Endodermal cell (in vitro differentiated cells): ENCODE results near the gene PRR7. TPM values are rescaled to one million over a fixed set of nuclear protein-coding genes. Genes with fewer than 3 reads are reported as not detected.
A peak's percentile ranks its signal among the peaks of the same experiment; 100 is the strongest.

Experiments used
- DNase-seq: peaks from one replicate; pipeline ENCODE4 v3.0.0-alpha.2; 2017
- H3K27ac ChIP-seq: 2 replicates; pipeline ENCODE4 v1.5.1; 2013; ENCODE audit warnings: mild to moderate bottlenecking, low read depth, low read length, moderate library complexity
- H3K27me3 ChIP-seq: 2 replicates; pipeline ENCODE4 v1.6.1; 2013; ENCODE audit warnings: mild to moderate bottlenecking, low read length, moderate library complexity; ENCODE audit not compliant: insufficient read depth, control insufficient read depth, poor library complexity, severe bottlenecking
- H3K36me3 ChIP-seq: 2 replicates; pipeline ENCODE4 v1.7.0; 2013; ENCODE audit warnings: mild to moderate bottlenecking, low read length, moderate library complexity; ENCODE audit not compliant: control insufficient read depth, insufficient read depth
- H3K4me1 ChIP-seq: one replicate; pipeline ENCODE4 v1.7.0; 2013; ENCODE audit warnings: low read length; ENCODE audit not compliant: control insufficient read depth, insufficient read depth
- H3K4me3 ChIP-seq: 2 replicates; pipeline ENCODE4 v1.5.1; 2013; ENCODE audit warnings: mild to moderate bottlenecking, low read length, moderate library complexity
- H3K9ac ChIP-seq: 2 replicates; pipeline ENCODE4 v1.6.1; 2013; ENCODE audit warnings: mild to moderate bottlenecking, low read length, moderate library complexity; ENCODE audit not compliant: poor library complexity, severe bottlenecking; ENCODE audit errors: extremely low read depth
- H3K9me3 ChIP-seq: 2 replicates; pipeline ENCODE4 v1.6.1; 2013; ENCODE audit warnings: mild to moderate bottlenecking, low read length, moderate library complexity; ENCODE audit not compliant: control insufficient read depth
- H3K27ac Mint-ChIP-seq: 2 replicates; pipeline ENCODE4 v1.8.0; 2020; ENCODE audit warnings: mixed read lengths
- H3K27me3 Mint-ChIP-seq: 2 replicates; pipeline ENCODE4 v1.8.0; 2021; ENCODE audit warnings: mild to moderate bottlenecking, mixed read lengths; ENCODE audit not compliant: insufficient read depth
- H3K36me3 Mint-ChIP-seq: 2 replicates; pipeline ENCODE4 v1.8.0; 2020; ENCODE audit warnings: low read depth, mixed read lengths
- H3K4me1 Mint-ChIP-seq: 2 replicates; pipeline ENCODE4 v1.8.0; 2020; ENCODE audit warnings: mixed read lengths
- H3K4me3 Mint-ChIP-seq: 2 replicates; pipeline ENCODE4 v1.8.0; 2020; ENCODE audit warnings: mild to moderate bottlenecking, moderate library complexity, mixed read lengths
- H3K9me3 Mint-ChIP-seq: 2 replicates; pipeline ENCODE4 v1.8.0; 2020; ENCODE audit warnings: mild to moderate bottlenecking, mixed read lengths
- CTCF ChIP-seq: fragments of 200-600 bp; sonication (generic); conservative IDR thresholded peaks from 2 replicates; pipeline ENCODE4 v1.5.0; 2021; ENCODE audit warnings: antibody characterized with exemption, mild to moderate bottlenecking
- WGBS, 2 experiments: methylation state at CpG; one replicate each; pipeline versions ENCODE4 v1.1.5 to v1.1.7; 2013; ENCODE audit warnings: missing lambda C conversion rate in 2 of 2, mixed read lengths in 1 of 2; ENCODE audit not compliant: insufficient coverage in 1 of 2, insufficient read length in 1 of 2; 5-methylcytosine and 5-hydroxymethylcytosine counted together
- total RNA-seq, 2 donors: library from RNA; stranded (reverse); fragmentation: NEBNext Ultra II Directional in 1 of 2; extraction: Animal tissue kit (Norgen Biotek cat#: 25700) in 1 of 2; gene quantifications; 2 replicates in 1 of 2; 3 replicates in 1 of 2; pipeline ENCODE4 v1.2.1, GENCODE V29; 2021

Gene PRR7
- total RNA-seq, 2 donors from 2014 or later: 4.7 to 8.0 TPM

GRCh38 chr5:177492841-177493240, 46.2 kb downstream of the PRR7 start:
- no peak for TF ChIP-seq CTCF
- no peaks in the 10 kb centered on the region for H3K27me3 ChIP-seq
- H3K36me3 ChIP-seq: peaks cover 71% of the 10 kb centered on the region
- H3K4me1 ChIP-seq: peaks cover 17% of the 10 kb centered on the region
- H3K9ac ChIP-seq: no peak overlapping the region
- Mint-ChIP-seq H3K27me3 (peaks cover 2% of the 10 kb centered on the region), H3K9me3 (no peaks in the 10 kb centered on the region), H3K4me3 (no peak overlapping the region), H3K27ac (peak overlapping the region; percentile 16), H3K4me1 (peaks cover 19% of the 10 kb centered on the region), H3K36me3 (peaks cover 47% of the 10 kb centered on the region)
- no peak overlapping the region for H3K27ac ChIP-seq
- DNase-seq: no peak
- no peak overlapping the region for H3K4me3 ChIP-seq
- no peaks in the 10 kb centered on the region for H3K9me3 ChIP-seq
- WGBS, 2 experiments: 89 to 94% methylated on average over 4 to 7 of the region's 7 CpGs

- Histone ChIP-seq H3K27ac (peak overlapping the region; percentile 73), H3K4me1 (peaks cover 17% of the 10 kb centered on the region), H3K27me3 (peaks cover 8% of the 10 kb centered on the region), H3K9me3 (no peaks in the 10 kb centered on the region), H3K36me3 (peaks cover 61% of the 10 kb centered on the region), H3K9ac (no peak overlapping the region), H3K4me3 (peak overlapping the region; percentile 92)
- DNase-seq: no peak
- peaks cover 12% of the 10 kb centered on the region for H3K27me3 Mint-ChIP-seq
- TF ChIP-seq CTCF: no peak
- H3K27ac Mint-ChIP-seq: peak overlapping the region; percentile 17
- peaks cover 27% of the 10 kb centered on the region for H3K4me1 Mint-ChIP-seq
- WGBS, 2 experiments: 90 to 96% methylated on average over 5 of the region's 5 CpGs
- peaks cover 38% of the 10 kb centered on the region for H3K36me3 Mint-ChIP-seq
- no peaks in the 10 kb centered on the region for H3K9me3 Mint-ChIP-seq
- H3K4me3 Mint-ChIP-seq: no peak overlapping the region
Observed at GRCh38 chr5:177493795-177494345, 47.3 kb downstream of the PRR7 start.

- peak; percentile 92 for DNase-seq
Observed at GRCh38 chr5:177494346-177495195, 48.0 kb downstream of the PRR7 start.

More at GRCh38 chr5:177494346-177495195, 48.0 kb downstream of the PRR7 start:
- Mint-ChIP-seq H3K9me3 (no peaks in the 10 kb centered on the region), H3K4me3 (no peak overlapping the region), H3K27ac (peak overlapping the region; percentile 79), H3K36me3 (peaks cover 35% of the 10 kb centered on the region), H3K27me3 (peaks cover 19% of the 10 kb centered on the region), H3K4me1 (peaks cover 28% of the 10 kb centered on the region)
- Histone ChIP-seq H3K4me1 (peaks cover 17% of the 10 kb centered on the region), H3K4me3 (peak overlapping the region; percentile 92), H3K9me3 (no peaks in the 10 kb centered on the region), H3K9ac (peak overlapping the region; percentile 51), H3K27ac (peak overlapping the region; percentile 93), H3K27me3 (peaks cover 14% of the 10 kb centered on the region), H3K36me3 (peaks cover 54% of the 10 kb centered on the region)
- WGBS, 2 experiments: 63 to 81% methylated on average over 6 to 10 of the region's 11 CpGs
- peak; percentile 49 for TF ChIP-seq CTCF
